CD4-positive, alpha-beta T cell (primary cell): ENCODE measurements around the gene EFEMP2. TPM values are rescaled to one million over a fixed set of nuclear protein-coding genes. Genes with fewer than 3 reads are reported as not detected.

Source experiments
- ATAC-seq: fragments of 200-7000 bp; cut with Tn5 transposase; one replicate; pipeline ENCODE4 v1.10.0; 2022; ENCODE audit warnings: mild to moderate bottlenecking; ENCODE audit not compliant: poor library complexity
- CTCF ChIA-PET: fragments of 350-600 bp; sonication (Branson Sonifier 250); formaldehyde crosslinking; loops from one replicate; lab custom pipeline; 2021; ENCODE audit warnings: antibody characterized with exemption, inconsistent platforms; lab: Charles Lee
- POLR2A ChIA-PET: fragments of 350-600 bp; sonication (Branson Sonifier 250); formaldehyde crosslinking; loops from one replicate; lab custom pipeline; 2021; ENCODE audit warnings: antibody characterized with exemption, inconsistent platforms; lab: Charles Lee
- DNase-seq, 14 experiments: peaks; one replicate each; pipeline ENCODE4 v3.0.0-alpha.2; 2013 to 2020; ENCODE audit warnings: mixed read lengths in 2 of 14
- H3K27ac ChIP-seq, 2 donors: one replicate each; pipeline versions ENCODE4 v1.5.1 to v1.7.0; 2013; ENCODE audit warnings: low read length in 2 of 2, low read depth in 1 of 2, mild to moderate bottlenecking in 1 of 2
- H3K27me3 ChIP-seq, 2 experiments: 1 replicate in 1 of 2; 2 replicates in 1 of 2; pipeline versions ENCODE4 v1.6.1 to v1.7.0; 2013; ENCODE audit warnings: low read length in 2 of 2, control low read depth in 1 of 2, mild to moderate bottlenecking in 1 of 2, moderate library complexity in 1 of 2; ENCODE audit not compliant: insufficient read depth in 2 of 2, control insufficient read depth in 1 of 2
- H3K36me3 ChIP-seq: one replicate; pipeline ENCODE4 v1.6.1; 2013; ENCODE audit warnings: low read length, control low read depth; ENCODE audit not compliant: insufficient read depth
- H3K4me1 ChIP-seq: one replicate; pipeline ENCODE4 v1.6.1; 2013; ENCODE audit warnings: low read length, control low read depth; ENCODE audit not compliant: insufficient read depth
- H3K4me3 ChIP-seq: one replicate; pipeline ENCODE4 v1.5.1; 2013; ENCODE audit warnings: mild to moderate bottlenecking, low read length, moderate library complexity
- H3K9me3 ChIP-seq, 2 experiments: 1 replicate in 1 of 2; 2 replicates in 1 of 2; pipeline versions ENCODE4 v1.6.1 to v1.7.0; 2013; ENCODE audit warnings: low read length in 2 of 2, mild to moderate bottlenecking in 2 of 2, control low read depth in 1 of 2, moderate library complexity in 1 of 2; ENCODE audit not compliant: control insufficient read depth in 1 of 2, insufficient read depth in 1 of 2
- H3K27ac Mint-ChIP-seq: one replicate; pipeline ENCODE4 v1.8.0; 2020; ENCODE audit warnings: mixed read lengths
- H3K27me3 Mint-ChIP-seq: one replicate; pipeline ENCODE4 v1.8.0; 2021; ENCODE audit warnings: mixed read lengths
- H3K36me3 Mint-ChIP-seq: one replicate; pipeline ENCODE4 v1.8.0; 2021; ENCODE audit warnings: low read depth, mixed read lengths
- H3K4me1 Mint-ChIP-seq: one replicate; pipeline ENCODE4 v1.8.0; 2021; ENCODE audit warnings: low read depth, mixed read lengths
- H3K4me3 Mint-ChIP-seq: one replicate; pipeline ENCODE4 v1.8.0; 2020; ENCODE audit warnings: mild to moderate bottlenecking, mixed read lengths
- H3K9me3 Mint-ChIP-seq: one replicate; pipeline ENCODE4 v1.8.0; 2020; ENCODE audit warnings: mixed read lengths
- intact Hi-C, 2 experiments: fragments of 100-400 bp; cut with DNase I in 1 of 2; cut with micrococcal nuclease in 1 of 2; formaldehyde crosslinking; loops; one replicate each; pipeline versions ENCODE4 v1.15.1 to v1.9.0; 2023 to 2025; cut with DNase I, micrococcal nuclease
- total RNA-seq, 174 experiments: library from RNA in 2 of 174; stranded (reverse) in 2 of 174; gene quantifications; one replicate each; pipeline ENCODE4 v1.2.3 and lab custom pipeline; 2021 to 2026
- TF ChIP-seq, protein P1 (sequence below): fragments of 200-600 bp; IDR thresholded peaks from one replicate; pipeline ENCODE4 v1.8.0; 2022; ENCODE audit warnings: antibody characterized with exemption, mild to moderate bottlenecking

The EFEMP2 gene
- total RNA-seq, 2 experiments from 2014 or later, result 5.2 to 5.9 TPM

DNA sequence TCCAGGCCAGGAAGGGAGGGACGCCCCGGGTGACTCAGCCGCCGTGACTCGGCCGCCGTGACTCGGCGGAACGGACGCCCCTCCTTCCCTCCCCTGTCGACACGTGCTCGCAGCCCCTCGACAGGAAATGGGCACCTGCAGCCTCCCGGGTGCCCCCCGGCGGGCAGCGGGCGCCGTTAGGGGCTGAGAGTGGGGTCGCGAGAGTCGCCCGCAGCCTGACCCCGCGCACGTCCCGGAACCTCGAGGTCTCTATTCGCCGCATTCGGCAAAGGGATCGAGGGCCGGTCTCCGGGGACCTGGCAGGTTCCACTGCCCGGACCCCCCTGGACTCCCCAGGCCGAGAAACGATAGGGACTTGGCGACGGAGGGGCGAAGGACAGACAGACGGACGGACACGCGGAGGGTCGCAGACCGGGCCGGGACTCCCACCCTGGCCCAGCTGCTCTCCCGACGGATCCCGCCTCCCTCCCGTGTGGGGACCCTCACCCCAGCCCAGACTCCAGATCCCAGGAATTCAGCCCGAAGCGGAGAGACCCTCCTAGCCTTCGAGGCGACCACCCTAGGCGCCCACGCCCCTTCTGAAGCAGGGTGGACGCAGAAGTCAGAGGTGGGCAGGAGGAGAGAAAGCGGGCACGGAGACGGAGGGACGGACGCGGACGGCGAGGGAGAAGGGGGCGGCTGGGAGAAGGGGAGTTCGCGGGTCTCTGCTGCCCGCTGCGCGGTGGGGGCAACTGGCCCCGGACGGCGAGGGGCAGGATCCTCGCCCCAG is 26.9 kb upstream of the EFEMP2 start:
- Mint-ChIP-seq H3K4me3 (peak overlapping the region; percentile 48), H3K27me3 (peaks cover 18% of the 10 kb centered on the region), H3K36me3 (no peaks in the 10 kb centered on the region), H3K9me3 (no peaks in the 10 kb centered on the region), H3K27ac (no peak overlapping the region), H3K4me1 (peaks cover 5% of the 10 kb centered on the region)
- Histone ChIP-seq H3K4me1 (peaks cover 30% of the 10 kb centered on the region), H3K27me3 (peaks cover 9 to 12% of the 10 kb centered on the region in 2 experiments), H3K4me3 (peak overlapping the region; percentile 36), H3K9me3 (peaks cover 0 to 7% of the 10 kb centered on the region in 2 experiments), H3K36me3 (no peaks in the 10 kb centered on the region), H3K27ac (no peak overlapping the region)
- TF ChIP-seq, protein P1, sequence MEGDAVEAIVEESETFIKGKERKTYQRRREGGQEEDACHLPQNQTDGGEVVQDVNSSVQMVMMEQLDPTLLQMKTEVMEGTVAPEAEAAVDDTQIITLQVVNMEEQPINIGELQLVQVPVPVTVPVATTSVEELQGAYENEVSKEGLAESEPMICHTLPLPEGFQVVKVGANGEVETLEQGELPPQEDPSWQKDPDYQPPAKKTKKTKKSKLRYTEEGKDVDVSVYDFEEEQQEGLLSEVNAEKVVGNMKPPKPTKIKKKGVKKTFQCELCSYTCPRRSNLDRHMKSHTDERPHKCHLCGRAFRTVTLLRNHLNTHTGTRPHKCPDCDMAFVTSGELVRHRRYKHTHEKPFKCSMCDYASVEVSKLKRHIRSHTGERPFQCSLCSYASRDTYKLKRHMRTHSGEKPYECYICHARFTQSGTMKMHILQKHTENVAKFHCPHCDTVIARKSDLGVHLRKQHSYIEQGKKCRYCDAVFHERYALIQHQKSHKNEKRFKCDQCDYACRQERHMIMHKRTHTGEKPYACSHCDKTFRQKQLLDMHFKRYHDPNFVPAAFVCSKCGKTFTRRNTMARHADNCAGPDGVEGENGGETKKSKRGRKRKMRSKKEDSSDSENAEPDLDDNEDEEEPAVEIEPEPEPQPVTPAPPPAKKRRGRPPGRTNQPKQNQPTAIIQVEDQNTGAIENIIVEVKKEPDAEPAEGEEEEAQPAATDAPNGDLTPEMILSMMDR, result no peak
- ChIA-PET CTCF (interaction anchor here (0.7 to 3.9 kb wide), 7 partner anchors 9 to 427 kb away, joined by 3 to 37 read pairs (median 17); partner anchors contain the start of genes AP5B1, CCDC85B, FIBP and MUS81), POLR2A (interaction anchor here (0.5 to 5.3 kb wide), 8 partner anchors 10 to 303 kb away, joined by 3 to 80 read pairs (median 4); partner anchors contain the start of genes C11orf68, CCDC85B and FIBP)
- intact Hi-C loops, result loop anchor here (1.0 kb wide), 2 partner anchors 9 to 20 kb away; partner anchors contain the start of genes C11orf68 (in 2 of the 2), CCDC85B (in 2 of the 2) and DRAP1 (in 2 of the 2)
- DNase-seq (peak in 7 of 14 experiments; percentile 35 to 75 (median 63)), ATAC-seq (no peak)

DNA sequence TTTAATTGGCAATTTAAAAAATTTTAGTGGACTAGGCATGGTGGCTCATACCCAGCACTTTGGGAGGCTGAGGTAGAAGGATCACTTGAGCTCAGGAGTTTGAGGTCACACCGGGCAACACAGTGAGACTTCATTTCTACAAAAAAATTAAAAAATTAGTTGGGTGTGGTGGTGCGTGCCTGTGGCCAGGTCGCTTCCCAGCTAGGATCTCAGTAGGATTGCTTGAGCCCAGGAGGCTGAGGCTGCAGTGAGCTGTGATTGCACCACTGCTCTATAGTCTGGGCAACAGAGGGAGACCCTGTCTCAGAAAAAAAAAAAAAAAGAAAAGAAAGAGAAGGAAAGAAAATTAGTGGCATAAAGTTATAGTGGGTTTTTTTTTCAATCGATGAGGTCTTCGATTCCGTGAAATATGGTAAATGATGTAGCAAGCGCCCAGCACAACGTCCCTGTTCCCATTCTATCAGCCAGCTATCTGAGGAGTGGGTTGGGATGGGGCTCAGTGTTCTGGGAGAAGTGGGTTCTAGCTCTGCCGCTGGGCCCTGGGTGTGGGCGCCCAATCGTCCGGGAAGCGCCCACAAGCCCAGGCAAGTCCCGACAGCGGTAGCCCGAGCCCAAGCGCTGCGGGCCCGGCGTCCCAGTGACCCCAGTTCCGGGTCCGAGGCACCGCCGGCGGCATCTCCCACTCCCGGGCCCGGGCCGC is 26.2 kb upstream of the EFEMP2 start:
- ChIA-PET POLR2A (interaction anchor here (0.5 to 5.3 kb wide), 6 partner anchors 9 to 303 kb away, joined by 3 to 80 read pairs (median 4); partner anchors contain the start of genes C11orf68, CCDC85B and FIBP), CTCF (interaction anchor here (0.7 to 3.9 kb wide), 5 partner anchors 9 to 426 kb away, joined by 3 to 37 read pairs (median 3); partner anchors contain the start of genes AP5B1, CCDC85B, FIBP and MUS81)
- DNase-seq (no peak), ATAC-seq (no peak)
- Mint-ChIP-seq H3K4me3 (peak overlapping the region; percentile 62), H3K27me3 (peaks cover 14% of the 10 kb centered on the region), H3K9me3 (no peaks in the 10 kb centered on the region), H3K27ac (peak overlapping the region; percentile 39), H3K4me1 (peaks cover 12% of the 10 kb centered on the region), H3K36me3 (no peaks in the 10 kb centered on the region)
- peaks cover 0 to 7% of the 10 kb centered on the region in 2 experiments for H3K9me3 ChIP-seq
- intact Hi-C loops, result no loop called here
- H3K36me3 ChIP-seq, result no peaks in the 10 kb centered on the region
- H3K27ac ChIP-seq, result no peak overlapping the region
- H3K27me3 ChIP-seq, result peaks cover 9 to 12% of the 10 kb centered on the region in 2 experiments
- peaks cover 37% of the 10 kb centered on the region for H3K4me1 ChIP-seq
- peak overlapping the region; percentile 36 for H3K4me3 ChIP-seq
- TF ChIP-seq, protein P1, result no peak

DNA sequence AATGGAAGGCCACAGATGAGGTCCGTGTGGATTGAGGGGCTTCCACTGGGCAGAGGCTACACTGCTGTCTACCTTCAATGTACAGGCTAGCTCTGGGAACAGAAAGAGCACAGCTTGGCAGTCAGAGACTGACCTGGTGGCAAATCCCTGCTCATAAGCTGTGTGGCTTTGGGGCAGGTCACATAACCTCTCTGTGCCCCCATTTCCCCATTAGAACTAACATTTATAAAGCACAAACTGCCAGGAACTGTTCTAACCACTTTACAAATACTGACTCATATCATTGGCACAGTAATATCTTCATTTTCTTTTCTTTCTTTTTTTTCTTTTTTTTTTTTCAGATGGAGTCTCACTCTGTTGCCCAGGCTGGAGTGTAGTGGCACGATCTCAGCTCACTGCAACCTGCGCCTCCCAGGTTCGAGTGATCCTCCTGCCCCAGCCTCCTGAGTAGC is 24.4 kb upstream of the EFEMP2 start:
- ChIA-PET POLR2A (no interaction called here), CTCF (interaction anchor here (2.4 to 3.9 kb wide), 2 partner anchors 8 to 12 kb away, joined by 17 to 37 read pairs; partner anchors contain the start of genes CCDC85B and FIBP)
- no peaks in the 10 kb centered on the region for H3K9me3 Mint-ChIP-seq
- Histone ChIP-seq H3K27me3 (peaks cover 9 to 12% of the 10 kb centered on the region in 2 experiments), H3K9me3 (peaks cover 0 to 7% of the 10 kb centered on the region in 2 experiments), H3K4me3 (no peak overlapping the region), H3K36me3 (no peaks in the 10 kb centered on the region), H3K27ac (no peak overlapping the region), H3K4me1 (peaks cover 55% of the 10 kb centered on the region)
- no peaks in the 10 kb centered on the region for H3K36me3 Mint-ChIP-seq
- peaks cover 29% of the 10 kb centered on the region for H3K4me1 Mint-ChIP-seq
- peak overlapping the region; percentile 34 for H3K4me3 Mint-ChIP-seq
- H3K27me3 Mint-ChIP-seq, result peaks cover 8% of the 10 kb centered on the region
- H3K27ac Mint-ChIP-seq, result no peak overlapping the region
- DNase-seq (no peak), ATAC-seq (no peak)
- TF ChIP-seq, protein P1, result no peak
- intact Hi-C loops, result no loop called here
